NT2/D1 (cell line): Measurements from ENCODE around the gene PAPOLB.

ENCODE experiments used
- DNase-seq: peaks from one replicate; pipeline ENCODE4 v3.0.0-alpha.2; 2011; ENCODE audit warnings: low read depth, low spot score
- H3K27me3 ChIP-seq: 2 replicates; pipeline ENCODE4 v1.6.0; 2011; ENCODE audit warnings: mild to moderate bottlenecking; ENCODE audit not compliant: insufficient read length, insufficient read depth
- H3K36me3 ChIP-seq: 2 replicates; pipeline ENCODE4 v1.6.1; 2011; ENCODE audit warnings: mild to moderate bottlenecking, low read length, mixed read lengths; ENCODE audit not compliant: insufficient read depth, insufficient read length
- H3K4me1 ChIP-seq: 2 replicates; pipeline ENCODE4 v1.5.1; 2011; ENCODE audit not compliant: insufficient read depth, insufficient read length
- H3K4me3 ChIP-seq: 2 replicates; pipeline ENCODE4 v1.5.1; 2011; ENCODE audit warnings: low read depth; ENCODE audit not compliant: insufficient read length
- H3K9ac ChIP-seq: 2 replicates; pipeline ENCODE4 v1.6.0; 2011; ENCODE audit warnings: low read depth; ENCODE audit not compliant: insufficient read length
- H3K9me3 ChIP-seq: 2 replicates; pipeline ENCODE4 v1.5.1; 2011; ENCODE audit warnings: mild to moderate bottlenecking, low read length; ENCODE audit not compliant: insufficient read depth
- SUZ12 ChIP-seq: IDR thresholded peaks from 2 replicates; pipeline ENCODE4 v1.6.1; 2011; ENCODE audit not compliant: insufficient read length, insufficient read depth; ENCODE audit errors: extremely low read depth
- YY1 ChIP-seq: IDR thresholded peaks from 2 replicates; pipeline ENCODE4 v1.6.1; 2011; ENCODE audit not compliant: insufficient read length, insufficient read depth
- ZNF274 ChIP-seq: IDR thresholded peaks from 2 replicates; pipeline ENCODE4 v1.6.1; 2011; ENCODE audit warnings: mild to moderate bottlenecking, low read depth, low read length

Gene PAPOLB

DNA sequence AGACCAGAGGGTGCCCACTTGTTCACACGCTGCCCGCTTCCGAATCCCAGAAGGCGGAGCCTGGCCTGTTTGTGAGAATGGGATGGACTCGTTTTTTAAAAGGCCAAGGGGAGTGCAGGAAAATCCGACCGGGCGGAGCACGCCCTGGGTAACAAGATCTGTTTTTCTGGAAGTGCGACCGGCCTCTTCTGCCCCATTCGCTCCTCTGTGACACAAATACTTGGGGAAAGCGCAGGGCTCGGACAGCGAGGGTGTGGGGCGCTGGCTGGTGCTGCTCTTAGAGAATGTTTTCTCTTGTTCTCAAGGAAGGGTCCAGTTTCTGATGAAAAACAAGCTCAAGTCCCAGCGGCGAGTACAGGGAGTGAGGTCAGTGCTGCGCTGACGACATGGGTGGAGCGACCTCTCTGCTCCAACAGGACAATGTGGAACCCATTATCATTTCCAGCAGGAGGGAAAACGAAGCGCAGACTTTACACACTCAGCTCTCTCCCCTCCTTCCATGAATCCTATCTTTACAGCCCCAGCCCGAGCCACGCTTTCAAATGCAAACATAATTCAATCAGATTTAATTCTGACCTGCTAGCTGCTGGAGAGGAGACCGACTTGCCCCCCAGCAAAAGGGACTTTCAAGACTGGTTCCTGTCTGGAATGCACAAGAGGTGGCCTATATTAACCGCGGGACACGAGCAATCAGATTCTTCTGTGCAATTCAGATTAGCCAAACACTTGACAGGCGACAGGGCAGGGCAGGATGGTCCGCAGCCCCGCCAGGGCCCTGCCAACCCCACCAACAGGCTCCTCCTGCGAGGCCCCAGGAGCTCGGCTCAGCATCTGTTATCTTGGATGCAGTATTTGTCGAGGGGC, 20.6 kb upstream of the PAPOLB start:
- H3K4me1 ChIP-seq: peaks cover 6% of the 10 kb centered on the region
- no peak for TF ChIP-seq SUZ12
- TF ChIP-seq ZNF274: no peak
- H3K36me3 ChIP-seq: peaks cover 14% of the 10 kb centered on the region
- H3K27me3 ChIP-seq: no peaks in the 10 kb centered on the region
- peak overlapping the region; percentile 80 for H3K4me3 ChIP-seq
- no peaks in the 10 kb centered on the region for H3K9me3 ChIP-seq
- DNase-seq: peak; percentile 66
- peak overlapping the region; percentile 85 for H3K9ac ChIP-seq

DNA sequence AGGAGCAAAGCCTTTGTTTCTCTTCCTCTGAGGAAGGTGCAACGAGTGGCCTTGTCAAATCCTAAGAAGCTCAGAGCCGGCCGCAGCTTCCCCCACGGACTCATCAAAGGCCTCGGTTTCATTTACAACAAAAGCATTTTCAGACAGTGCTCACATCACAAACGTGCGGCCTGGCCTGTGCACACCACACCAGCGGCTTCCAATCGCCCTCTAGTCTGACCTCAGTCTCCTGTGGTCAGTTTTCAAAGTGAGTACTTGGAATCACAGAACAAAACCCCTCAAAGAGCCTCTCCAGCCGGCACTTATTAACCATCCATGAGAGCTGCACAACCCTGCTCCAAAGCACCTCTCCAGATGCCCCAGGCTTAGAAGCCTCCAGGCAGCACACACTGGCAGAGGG, 18.4 kb upstream of the PAPOLB start:
- Histone ChIP-seq H3K4me3 (no peak overlapping the region), H3K9ac (peak overlapping the region; percentile 57), H3K4me1 (peaks cover 6% of the 10 kb centered on the region), H3K27me3 (no peaks in the 10 kb centered on the region), H3K36me3 (peaks cover 27% of the 10 kb centered on the region), H3K9me3 (no peaks in the 10 kb centered on the region)
- TF ChIP-seq SUZ12 (no peak), ZNF274 (no peak), YY1 (no peak)
- DNase-seq: no peak

- H3K9me3 ChIP-seq: no peaks in the 10 kb centered on the region
- no peak overlapping the region for H3K4me3 ChIP-seq
- H3K9ac ChIP-seq: peak overlapping the region; percentile 57
- TF ChIP-seq ZNF274: no peak
- TF ChIP-seq YY1: no peak
- no peak for TF ChIP-seq SUZ12
- no peaks in the 10 kb centered on the region for H3K27me3 ChIP-seq
- H3K4me1 ChIP-seq: peaks cover 6% of the 10 kb centered on the region
- peaks cover 27% of the 10 kb centered on the region for H3K36me3 ChIP-seq
- no peak for DNase-seq
Measured at GRCh38 chr7:4879396-4880081, 17.7 kb upstream of the PAPOLB start.

DNA sequence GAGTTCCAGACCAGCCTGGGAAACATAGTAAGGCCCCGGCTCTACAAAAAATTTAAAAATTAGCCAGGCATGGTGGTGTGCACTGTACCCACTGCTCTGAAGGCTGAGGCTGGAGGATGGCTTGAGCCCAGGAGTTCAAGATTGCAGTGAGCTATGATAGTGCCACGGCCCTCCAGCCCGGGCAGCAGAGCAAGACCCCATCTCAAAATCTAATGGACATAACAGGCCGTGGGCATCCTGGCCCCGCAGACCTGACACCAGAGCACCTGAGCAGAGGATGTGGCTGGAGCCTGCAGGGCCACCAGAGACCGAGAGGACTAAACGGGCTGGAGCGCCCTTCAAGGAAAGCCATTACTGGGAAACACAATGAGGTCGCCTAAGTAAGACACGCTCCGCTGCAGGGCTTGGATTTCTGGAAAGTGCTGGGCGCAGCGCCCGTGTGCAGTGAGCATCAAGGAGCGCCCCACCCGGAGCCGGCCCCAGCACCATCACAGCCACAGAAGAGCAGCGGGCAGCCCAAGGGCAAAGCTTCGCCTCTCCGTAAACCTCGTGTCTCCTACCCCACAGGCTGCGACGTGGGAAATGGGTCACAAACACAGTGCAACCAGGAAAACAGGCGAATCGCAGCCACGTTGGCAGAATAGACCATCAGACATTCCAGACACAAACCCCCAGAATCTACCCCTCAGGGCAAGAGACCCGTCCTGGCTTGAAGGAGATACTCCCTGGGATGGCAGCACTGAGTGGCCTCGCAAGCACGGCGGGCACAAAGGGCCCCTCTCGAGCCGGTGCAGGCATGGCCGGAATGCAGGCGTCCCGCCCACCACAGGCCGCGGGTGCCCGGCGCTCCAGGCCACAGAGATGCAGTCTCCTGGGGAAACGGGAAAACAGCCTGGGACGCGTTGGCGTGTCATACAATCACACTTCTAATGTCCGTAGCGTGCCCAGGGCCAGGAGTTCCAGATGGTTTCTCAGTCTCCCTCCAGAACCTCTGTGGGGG, 16.8 kb upstream of the PAPOLB start:
- Histone ChIP-seq H3K4me1 (peaks cover 6% of the 10 kb centered on the region), H3K27me3 (no peaks in the 10 kb centered on the region)
- no peak for TF ChIP-seq ZNF274
- no peak for TF ChIP-seq YY1
- TF ChIP-seq SUZ12: no peak

GRCh38 chr7:4876586-4876985, 14.8 kb upstream of the PAPOLB start:
- H3K9ac ChIP-seq: no peak overlapping the region
- no peaks in the 10 kb centered on the region for H3K27me3 ChIP-seq
- no peak overlapping the region for H3K4me3 ChIP-seq
- H3K9me3 ChIP-seq: no peaks in the 10 kb centered on the region
- TF ChIP-seq SUZ12 (no peak), ZNF274 (no peak), YY1 (no peak)
- DNase-seq: no peak
- peaks cover 16% of the 10 kb centered on the region for H3K4me1 ChIP-seq
- peaks cover 37% of the 10 kb centered on the region for H3K36me3 ChIP-seq

More for the DNA sequence above, 16.8 kb upstream of the PAPOLB start:
- DNase-seq: no peak
- Histone ChIP-seq H3K9ac (no peak overlapping the region), H3K36me3 (peaks cover 32% of the 10 kb centered on the region), H3K9me3 (no peaks in the 10 kb centered on the region), H3K4me3 (no peak overlapping the region)

GRCh38 chr7:4875391-4875790, 13.6 kb upstream of the PAPOLB start:
- H3K9ac ChIP-seq: no peak overlapping the region
- TF ChIP-seq YY1 (no peak), SUZ12 (no peak), ZNF274 (no peak)
- H3K9me3 ChIP-seq: no peaks in the 10 kb centered on the region
- H3K4me1 ChIP-seq: peaks cover 21% of the 10 kb centered on the region
- no peak overlapping the region for H3K4me3 ChIP-seq
- DNase-seq: no peak
- peaks cover 37% of the 10 kb centered on the region for H3K36me3 ChIP-seq
- H3K27me3 ChIP-seq: no peaks in the 10 kb centered on the region
